GM19455 (cell line): ENCODE measurements around the gene TENM4.
"Not testable (repeated sequence)": the region's sequence is repeated elsewhere in the genome, so short reads cannot be mapped to it uniquely, and the experiment has no call there.

ENCODE experiments used
- ATAC-seq: cut with Tn5 transposase; IDR thresholded peaks from one replicate; pipeline ENCODE4 v1.9.1; 2021; ENCODE audit not compliant: unreplicated experiment

Gene TENM4

DNA sequence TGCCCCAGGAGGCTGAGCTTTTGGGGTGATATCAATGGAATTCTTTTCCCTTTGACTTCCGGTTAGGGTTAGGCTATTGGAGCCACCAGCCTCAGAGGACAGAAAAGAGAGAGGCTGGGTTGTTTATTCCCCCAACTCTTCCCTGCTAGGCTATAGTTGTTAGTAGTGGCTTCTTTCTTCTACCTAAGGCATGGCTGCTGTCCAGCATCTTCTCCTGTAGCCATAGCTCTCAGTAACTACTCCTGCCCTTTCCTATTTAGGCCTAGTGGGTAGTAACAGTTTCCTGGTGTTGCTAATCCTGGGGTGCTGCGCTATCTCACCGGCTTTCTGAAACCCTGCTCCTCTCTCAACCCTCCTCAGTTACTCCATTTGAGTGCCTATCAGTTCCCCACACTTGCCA is 184.9 kb downstream of the TENM4 start:
- ATAC-seq, result no peak

DNA sequence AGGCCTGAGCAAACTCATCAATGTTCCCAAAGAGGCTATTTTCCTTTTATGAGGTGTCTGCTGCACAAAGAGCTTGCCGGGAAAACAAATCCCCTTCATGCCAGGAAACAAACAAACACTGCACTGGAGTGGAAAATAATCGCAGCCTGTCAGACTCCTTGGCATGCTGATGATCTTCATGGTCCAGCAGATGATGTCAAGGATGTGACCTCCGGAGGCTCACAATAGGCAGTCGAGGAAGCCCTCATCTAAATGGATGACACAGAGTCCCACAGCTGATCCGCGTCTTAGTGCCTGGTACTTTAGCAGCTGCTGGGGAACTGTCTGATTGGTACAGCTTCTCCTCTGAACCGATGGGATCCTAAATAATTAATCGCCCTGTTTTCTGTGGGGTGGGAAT is 187.6 kb downstream of the TENM4 start:
- ATAC-seq, result no peak

DNA sequence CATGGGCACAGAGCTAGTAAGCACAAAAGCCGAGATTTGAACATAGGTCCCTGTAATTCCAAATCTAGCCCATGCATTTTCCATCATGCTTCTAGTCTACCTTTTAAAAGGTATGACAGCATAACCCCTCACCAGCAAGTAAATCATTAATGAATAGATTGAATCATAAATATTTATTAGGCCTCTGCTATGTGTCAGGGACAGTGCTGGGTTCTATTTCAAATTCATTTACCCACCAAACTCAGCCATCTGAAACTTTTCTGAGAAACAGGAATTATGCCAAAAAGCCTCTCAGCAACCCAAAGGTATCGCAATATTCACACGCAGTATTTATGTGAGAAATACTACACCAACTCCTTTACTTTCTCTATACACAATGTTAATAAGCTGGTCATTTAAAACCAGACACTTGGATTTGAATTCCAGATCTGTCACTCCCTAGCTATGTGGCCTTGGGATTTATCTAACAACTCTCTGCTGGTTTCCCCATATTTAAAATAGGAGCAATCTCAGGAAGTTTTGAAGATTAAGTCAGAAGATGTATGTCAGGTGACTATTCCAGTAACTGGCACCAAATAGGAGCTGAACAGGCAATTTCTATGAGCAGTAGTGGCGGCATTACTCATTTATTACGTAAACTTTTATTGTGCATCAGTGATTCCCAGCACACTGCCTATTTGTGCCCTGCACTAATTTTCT is 191.4 kb downstream of the TENM4 start:
- no peak for ATAC-seq

DNA sequence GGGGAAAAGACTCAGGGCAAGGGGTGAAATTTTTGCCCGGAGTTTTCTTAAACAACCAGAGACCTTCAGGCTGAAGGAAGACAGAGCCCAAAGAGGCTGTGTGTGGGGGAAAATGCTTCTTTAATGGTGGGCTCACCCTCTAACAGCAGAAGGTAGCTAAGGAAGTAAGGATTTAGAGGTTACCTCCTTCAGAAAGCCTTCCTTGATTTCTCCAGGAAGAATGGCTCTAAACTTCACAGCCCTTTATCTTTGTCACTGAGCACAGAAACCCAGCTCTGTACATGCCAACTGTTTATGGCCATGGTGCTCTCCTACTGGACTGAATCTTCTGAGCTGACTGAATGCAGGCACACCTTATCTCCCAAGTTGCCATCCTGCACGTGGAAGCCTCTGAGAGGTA is 196.0 kb downstream of the TENM4 start:
- ATAC-seq, result no peak

DNA sequence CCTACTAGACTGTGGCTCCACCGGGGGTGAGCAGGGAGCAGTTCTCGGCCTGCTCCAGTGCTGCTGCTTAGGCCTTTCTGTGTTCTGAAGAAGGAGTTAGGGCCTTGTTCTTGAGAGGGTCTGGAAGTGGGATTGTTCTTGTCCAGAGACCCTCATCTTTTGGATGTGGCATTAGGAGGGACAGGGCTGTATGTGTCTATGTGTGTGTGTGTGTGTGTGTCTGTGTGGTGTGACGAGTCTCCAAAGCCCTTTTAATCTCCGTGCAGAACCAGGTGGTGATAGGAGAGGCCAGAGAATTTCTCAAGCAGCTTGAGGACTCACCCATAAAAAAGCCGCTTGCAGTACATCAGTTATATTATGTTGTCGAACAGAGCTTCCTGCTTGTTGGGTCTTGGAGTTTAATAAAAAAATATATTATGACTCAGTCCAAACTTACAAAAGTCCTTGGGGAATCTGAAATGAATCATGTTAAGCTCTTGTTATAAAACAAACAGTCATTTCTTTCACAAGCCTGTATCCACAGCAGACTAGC is 196.5 kb downstream of the TENM4 start:
- ATAC-seq, result no peak

DNA sequence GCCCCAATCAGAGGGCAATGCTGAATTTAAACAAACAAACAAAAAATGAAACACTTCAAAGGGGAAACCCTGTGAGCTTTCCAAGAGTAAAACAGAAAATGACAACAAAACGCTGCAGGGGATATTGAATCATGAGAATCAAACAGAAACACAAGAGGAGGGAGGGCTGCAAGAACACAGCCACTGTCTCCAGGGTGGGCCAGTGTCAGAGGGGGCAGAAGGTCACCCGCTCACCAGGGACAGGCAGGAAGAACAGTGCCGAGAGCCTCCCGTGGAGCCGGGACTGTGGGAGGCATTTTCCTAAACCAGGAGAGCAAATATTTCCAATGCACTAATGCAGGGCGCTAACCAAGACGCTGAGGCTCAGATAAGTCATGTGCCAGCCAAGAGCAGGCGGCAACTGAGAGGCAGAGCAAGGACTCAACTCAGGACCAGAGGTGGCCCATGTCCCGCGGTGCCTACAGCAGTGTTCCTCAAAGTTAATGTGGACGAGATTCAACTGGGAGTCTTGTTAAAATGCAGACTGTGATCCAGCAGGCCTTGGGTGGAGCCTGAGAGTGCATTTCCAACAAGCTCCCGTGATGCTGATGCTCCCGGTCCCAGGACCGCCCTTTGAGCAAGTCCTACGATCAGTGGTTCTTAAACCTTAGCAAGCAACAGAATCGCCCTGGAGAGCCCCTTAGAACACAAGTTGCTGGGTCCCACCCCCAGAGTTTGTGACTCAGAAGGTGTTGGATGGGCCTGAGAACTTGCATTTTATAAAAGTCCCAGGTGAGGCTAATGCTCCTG is 197.2 kb downstream of the TENM4 start:
- no peak for ATAC-seq

DNA sequence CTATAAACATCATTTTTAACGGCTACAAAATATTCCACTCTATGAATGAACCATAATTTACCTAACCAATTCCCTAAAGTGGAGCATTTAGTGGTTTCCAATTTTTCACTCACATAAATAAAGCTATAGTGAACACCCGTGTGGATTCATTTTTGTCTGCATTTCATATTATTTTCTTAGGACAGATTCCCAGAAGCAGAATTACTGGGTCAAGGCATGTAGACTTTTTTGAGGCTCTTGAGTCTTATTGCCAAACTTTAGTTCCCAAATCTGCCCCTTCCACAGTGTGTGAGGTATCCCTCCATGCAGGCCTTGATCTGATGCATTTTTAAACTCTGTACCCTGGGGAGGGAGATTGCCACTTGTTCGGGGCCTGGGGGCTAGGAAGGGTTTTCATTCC is 198.2 kb downstream of the TENM4 start:
- no peak for ATAC-seq

DNA sequence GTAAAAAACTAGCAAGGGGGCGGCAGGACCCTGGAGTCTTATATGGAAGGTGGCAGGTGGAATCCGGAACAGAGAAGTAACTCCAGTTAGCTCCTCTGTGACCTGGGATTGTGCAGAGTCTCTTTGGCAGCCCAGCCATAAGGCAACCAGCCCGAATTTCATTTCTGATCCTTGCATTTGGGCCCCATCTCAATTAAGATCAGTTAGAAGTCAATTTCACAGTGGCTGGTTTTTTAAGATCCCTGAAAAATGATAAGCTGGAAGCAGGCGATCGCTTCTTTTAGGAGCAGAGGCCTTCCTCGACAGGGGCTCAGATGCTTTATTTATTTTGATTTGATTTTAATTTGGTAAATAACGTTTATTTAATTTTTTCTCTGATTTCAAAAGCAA is 199.0 kb downstream of the TENM4 start:
- ATAC-seq, result no peak

DNA sequence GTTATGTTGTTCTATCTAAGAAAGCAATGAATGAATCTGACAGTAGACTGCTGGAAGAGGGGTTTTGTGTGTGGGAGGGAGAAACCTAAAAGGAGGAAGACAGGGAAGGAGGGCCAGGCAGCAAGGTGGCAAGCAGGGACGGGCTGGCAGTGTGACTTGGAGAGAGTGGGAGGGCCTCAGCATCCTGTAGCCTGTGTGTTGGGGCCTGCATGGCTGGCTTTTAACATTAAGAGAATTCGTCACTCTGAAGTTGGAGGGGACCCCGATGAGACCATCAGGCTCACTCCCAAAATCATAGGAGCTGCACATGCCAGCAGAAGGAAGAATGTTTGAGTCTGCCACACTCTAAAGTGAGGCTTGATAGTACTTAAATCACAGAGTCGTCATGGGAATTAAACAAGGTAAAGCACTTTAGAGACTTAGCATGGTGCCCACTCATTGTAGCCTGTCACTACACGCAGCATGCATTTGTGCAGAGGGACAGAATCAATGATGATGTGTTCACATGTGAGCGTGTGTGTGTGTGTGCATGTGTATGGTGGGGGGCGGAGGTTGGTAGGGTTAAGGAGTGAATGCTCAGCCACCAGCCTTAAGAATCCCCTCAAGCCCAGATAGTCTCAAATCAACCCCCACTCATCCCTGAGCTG is 199.5 kb downstream of the TENM4 start:
- ATAC-seq, result no peak

DNA sequence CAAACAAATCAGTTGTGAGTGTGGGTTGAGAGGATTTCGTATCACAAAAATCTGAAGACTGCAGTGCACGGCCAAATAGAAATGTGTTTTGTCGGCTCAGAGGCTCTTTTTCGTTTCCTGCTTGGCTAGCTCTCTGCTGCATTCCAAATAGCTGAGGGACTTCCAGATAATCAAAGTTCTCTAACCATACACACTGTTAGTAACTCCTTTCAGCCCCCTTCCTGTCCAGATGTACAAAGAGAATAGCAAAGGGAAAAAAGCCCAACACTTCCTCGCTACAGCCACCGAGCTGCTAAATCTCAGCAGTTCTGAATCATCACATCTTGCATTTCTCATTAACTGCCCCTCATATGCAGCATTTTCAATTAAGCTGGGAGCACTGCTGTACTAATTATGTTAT is 203.1 kb downstream of the TENM4 start:
- ATAC-seq, result no peak

DNA sequence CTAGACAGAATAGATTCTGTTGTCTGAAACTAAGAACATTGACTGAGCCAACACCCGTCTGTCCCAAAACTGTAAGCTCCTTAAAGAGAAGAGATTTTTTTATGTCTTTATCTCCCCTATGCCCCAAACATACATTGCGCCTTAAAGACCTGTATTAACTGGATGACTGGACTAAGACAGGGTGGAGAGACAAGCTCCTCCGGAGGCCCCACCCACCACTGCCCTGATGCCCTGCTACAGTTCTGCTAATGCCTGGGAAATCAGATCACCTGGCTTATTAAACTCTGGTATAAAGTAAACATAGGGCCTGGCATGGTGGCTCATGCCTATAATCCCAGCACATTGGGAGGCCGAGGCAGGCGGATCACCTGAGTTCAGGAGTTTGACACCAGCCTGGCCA is 203.7 kb downstream of the TENM4 start:
- no peak for ATAC-seq

DNA sequence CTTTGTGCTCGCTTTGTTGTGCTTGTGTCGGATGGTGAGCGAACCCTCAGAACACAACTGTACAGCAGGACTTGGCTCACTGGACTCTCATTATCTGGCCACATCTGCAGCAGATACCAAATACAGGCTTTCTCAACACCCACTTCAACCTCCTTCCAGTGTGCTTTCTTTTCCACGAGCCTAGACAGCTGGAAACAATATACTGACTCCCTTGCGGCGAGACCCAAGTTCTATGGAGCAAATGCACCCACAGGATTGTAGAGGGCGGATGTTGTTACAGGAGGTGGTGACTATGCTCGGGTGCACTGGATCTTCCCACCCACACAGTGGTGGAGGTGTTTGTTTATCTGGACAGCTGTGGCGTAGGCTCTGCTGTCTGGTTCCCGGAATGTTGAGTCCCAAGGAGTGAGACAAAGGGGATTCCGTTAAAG is 204.3 kb downstream of the TENM4 start:
- no peak for ATAC-seq

DNA sequence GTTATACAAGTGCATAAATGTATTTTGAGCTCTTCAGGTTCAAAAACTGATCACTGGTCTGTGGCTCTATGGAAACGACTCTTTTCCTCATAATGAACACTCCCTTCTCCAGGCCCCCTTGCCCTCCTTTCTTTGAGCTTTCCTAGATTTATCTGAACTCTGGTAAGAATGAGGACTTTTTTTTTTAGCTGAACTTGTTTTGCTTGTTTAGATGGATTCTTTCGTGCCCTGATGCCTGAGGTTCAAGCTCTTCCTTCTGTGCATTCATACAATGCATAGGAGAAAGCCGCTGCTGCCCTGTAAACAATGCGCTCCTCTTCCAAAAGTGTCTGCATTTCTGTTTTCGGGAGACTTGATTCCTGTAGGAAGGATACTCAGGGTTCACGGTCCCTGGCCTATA is 205.1 kb downstream of the TENM4 start:
- ATAC-seq, result no peak

DNA sequence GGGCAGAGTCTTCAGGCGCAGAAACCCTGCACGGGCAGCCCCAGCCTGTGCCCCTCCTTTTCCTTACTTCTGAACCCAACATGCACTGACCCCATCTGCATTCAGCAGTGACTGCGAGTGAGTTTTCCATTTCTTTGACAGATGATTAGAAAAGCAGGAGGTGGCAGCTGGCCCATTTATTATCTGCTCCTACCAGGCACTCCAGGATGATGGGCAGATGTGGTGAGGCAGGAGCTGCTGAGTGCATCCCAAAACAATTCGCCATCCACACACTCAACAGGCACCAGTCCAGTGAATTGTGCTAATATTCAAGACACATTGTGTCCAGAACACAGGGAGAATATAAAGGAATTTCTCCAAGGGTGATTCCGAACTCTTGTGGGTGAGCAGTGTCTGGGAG is 208.5 kb downstream of the TENM4 start:
- no peak for ATAC-seq

DNA sequence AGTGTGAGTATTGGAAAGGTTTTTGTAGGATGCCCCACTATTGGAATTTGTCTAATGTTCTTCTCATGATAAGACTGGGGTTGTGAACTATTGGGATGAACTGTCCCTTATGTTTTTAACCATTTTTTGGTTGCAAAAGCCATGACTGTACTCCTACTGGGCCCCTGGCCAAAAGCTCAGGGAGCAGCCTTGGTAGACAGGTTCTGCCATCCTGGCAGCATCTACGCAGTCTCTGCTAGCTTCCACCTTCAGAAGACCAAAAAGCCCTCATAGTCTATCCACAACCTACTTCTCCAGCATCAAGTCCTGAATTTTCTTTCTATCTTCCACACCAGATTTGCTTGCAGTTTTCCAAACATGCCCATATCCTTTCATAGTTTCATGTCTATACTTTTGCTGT is 211.8 kb downstream of the TENM4 start:
- ATAC-seq, result no peak

DNA sequence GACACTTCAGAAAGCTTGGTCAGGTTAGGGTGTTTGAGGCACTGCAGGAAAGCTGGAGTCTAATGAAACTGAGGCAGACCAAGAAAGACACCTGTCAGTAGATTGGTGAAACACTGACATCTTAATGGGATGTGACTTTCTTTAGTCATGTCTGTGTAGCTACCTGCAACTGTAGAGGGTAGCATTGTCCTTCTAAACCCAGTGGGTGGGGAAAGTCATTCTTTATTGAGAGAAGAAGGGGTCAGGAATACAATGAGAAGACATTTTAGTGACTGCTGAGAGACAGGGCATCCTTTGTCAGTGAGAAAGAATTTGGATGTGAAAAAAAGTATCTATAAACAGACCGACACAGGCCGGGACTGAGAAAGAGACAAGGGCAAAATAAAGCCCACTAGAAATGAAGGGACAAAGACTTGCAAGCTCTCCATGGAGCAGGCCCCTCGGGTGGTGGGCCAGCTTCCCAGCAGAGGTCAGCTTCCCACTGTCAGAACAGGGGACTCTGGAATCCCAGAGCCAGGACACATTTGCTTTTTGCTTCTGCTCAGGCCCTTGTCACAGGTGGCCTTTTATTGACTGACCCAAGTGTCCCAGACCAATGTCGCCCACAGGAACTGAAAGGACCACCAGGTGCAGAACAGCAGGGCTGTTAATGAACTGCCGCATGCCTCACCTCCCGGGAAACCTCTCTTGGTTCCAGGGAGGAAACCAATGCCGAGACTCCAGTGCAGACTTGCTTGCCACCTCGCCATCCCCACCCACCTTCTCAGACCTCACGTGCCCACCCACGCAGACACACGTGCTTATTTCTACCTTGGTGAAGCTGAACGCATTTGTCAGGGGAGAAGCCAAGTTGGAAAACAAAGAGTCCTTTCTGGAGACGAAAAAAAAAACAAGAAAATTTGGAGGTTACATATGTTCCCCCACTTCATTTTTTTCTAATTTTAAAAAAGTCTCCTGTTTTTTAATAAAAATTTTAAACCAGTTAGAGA is 212.8 kb downstream of the TENM4 start:
- no peak for ATAC-seq

DNA sequence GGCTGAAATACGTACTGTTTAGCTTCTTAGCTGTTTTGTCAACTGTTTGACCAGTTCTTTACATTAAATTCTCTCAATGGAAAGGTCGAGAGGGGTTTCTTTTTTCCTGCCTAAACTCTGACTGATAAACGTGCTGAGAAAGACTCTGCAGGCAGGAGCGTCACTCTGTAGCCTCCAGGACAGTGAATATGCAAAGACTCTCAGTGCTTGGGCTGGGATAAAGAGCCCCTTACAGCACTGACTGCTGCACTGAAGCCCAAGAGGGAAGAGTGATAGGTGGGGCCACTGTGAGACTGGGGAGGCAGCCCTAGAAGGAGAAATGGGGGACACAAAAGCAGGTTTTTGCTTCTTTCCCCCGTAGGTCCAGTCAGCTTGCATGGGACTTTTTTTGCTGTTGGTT is 213.5 kb downstream of the TENM4 start:
- no peak for ATAC-seq

DNA sequence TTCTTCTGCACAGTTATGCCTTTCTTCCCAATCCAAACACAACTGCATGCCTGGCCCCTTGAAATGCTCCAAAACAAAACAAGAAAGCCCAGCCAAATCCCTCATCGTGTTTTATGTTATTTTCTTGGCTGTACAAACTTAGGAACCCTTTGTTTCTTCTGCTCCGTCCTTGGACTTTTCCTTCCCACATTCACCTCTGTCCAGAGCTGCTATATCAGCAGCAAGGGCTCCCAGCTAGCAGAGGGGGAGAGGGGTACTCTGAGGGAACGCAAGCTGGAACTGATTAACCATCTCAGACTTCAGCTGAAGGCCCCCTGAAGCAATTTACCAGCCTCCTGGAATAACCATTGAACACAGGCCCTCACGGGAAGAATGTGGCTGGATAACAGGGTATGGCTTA is 214.7 kb downstream of the TENM4 start:
- no peak for ATAC-seq

DNA sequence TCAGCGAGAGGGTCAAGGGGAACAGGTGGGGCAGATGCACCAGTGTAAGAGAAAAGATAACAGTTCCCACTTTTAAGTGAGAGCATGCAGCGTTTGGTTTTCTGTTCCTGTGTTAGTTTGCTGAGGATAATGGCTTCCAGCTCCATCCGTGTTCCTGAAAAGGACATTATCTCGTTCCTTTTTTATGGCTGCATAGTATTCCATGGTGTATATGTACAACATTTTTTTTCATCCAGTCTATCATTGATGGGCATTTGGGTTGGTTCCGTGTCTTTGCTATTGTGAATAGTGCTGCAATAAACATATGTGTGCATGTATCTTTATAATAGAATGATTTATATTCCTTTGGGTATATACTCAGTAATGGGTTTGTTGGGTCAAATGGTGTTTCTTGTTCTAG is 218.7 kb downstream of the TENM4 start:
- ATAC-seq, result not testable (repeated sequence)

DNA sequence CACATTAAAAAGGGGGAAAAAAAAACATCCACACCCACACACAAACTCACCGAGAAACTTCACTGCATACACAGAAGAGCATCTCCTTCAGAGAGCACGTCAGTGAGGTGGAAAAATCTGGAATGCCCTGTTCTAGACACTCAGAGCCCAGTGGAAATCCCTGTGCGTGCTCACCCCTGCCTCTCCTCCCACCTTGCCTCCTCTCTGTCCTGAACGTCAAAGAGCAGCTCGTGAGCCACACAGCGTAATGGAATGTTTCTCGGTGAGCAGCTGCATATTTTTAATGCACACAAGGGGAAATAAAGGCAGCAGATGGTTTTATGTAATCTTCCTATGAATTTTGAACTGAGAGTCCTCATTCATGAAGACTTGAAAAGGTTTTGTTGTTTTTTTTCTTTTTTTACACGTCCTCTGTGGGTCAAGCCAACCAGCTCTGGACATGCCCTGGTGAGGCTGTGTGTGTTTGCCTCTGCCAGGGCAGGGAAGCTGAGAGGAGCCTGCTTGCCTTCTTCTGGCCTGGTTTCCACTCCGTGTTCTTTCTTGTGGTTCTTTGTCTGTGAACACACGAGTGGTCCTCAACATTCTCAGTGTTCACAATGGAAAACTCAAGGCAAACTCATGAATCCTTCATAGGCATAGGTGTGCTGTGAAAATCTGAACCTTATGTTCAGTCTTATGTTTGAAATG is 219.2 kb downstream of the TENM4 start:
- ATAC-seq, result no peak
